ENCODE data around the gene RMND5A. TPM values are rescaled to one million over a fixed set of nuclear protein-coding genes. Genes with fewer than 3 reads are reported as not detected.
A peak's percentile ranks its signal among the peaks of the same experiment; 100 is the strongest.

Gene RMND5A
- total and polyA plus RNA-seq, 7 experiments from 2014 or later = 13.0 to 42.5 (median 28.9) TPM

GRCh38 chr2:86815611-86816010, 95.5 kb downstream of the RMND5A start:
- Histone ChIP-seq H3K27ac (ENCODE audit: low read depth, low read length) (no peak overlapping the region), H3K4me3 (ENCODE audit: low read length) (no peak overlapping the region), H3K9me3 (ENCODE audit: control insufficient read depth in 2 of 3, low read length in 3 of 3) (no peaks in the 10 kb centered on the region), H3K27me3 (ENCODE audit: control insufficient read depth in 2 of 2, insufficient read depth in 2 of 2, low read length in 2 of 2) (no peaks in the 10 kb centered on the region), H3K36me3 (ENCODE audit: control insufficient read depth in 2 of 3, insufficient read depth in 3 of 3, low read length in 3 of 3) (no peaks in the 10 kb centered on the region), H3K4me1 (ENCODE audit: control insufficient read depth in 2 of 2, insufficient read depth in 2 of 2, low read length in 2 of 2) (peaks cover 0 to 67% of the 10 kb centered on the region in 2 donors)
- Mint-ChIP-seq H3K27me3 (peaks cover 17 to 34% (median 27%) of the 10 kb centered on the region in 5 donors), H3K27ac (peak overlapping the region in 1 of 9 donors; percentile 72), H3K4me1 (peaks cover 0 to 8% (median 6%) of the 10 kb centered on the region in 7 donors), H3K36me3 (no peaks in the 10 kb centered on the region), H3K4me3 (no peak overlapping the region), H3K9me3 (no peaks in the 10 kb centered on the region)
- ChIA-PET POLR2A (no interaction called here), CTCF (interaction anchor here (1.0 kb wide), 1 partner anchor 17 kb away, joined by 3 read pairs; no protein-coding TSS in a partner anchor)
- intact Hi-C loops (cut with micrococcal nuclease) = no loop called here
- DNase-seq (no peak), ATAC-seq (no peak)

GRCh38 chr2:86818114-86818801, 98.2 kb downstream of the RMND5A start:
- Histone ChIP-seq H3K27ac (ENCODE audit: low read depth, low read length) (no peak overlapping the region), H3K27me3 (ENCODE audit: control insufficient read depth in 2 of 2, insufficient read depth in 2 of 2, low read length in 2 of 2) (no peaks in the 10 kb centered on the region), H3K4me3 (ENCODE audit: low read length) (no peak overlapping the region), H3K36me3 (ENCODE audit: control insufficient read depth in 2 of 3, insufficient read depth in 3 of 3, low read length in 3 of 3) (no peaks in the 10 kb centered on the region), H3K9me3 (ENCODE audit: control insufficient read depth in 2 of 3, low read length in 3 of 3) (no peaks in the 10 kb centered on the region), H3K4me1 (ENCODE audit: control insufficient read depth in 2 of 2, insufficient read depth in 2 of 2, low read length in 2 of 2) (peaks cover 0 to 63% of the 10 kb centered on the region in 2 donors)
- ATAC-seq (no peak), DNase-seq (no peak)
- no peaks in the 10 kb centered on the region for H3K36me3 Mint-ChIP-seq
- intact Hi-C loops (cut with micrococcal nuclease) = no loop called here
- H3K27me3 Mint-ChIP-seq = peaks cover 0 to 16% (median 10%) of the 10 kb centered on the region in 5 donors
- POLR2A ChIA-PET = no interaction called here
- CTCF ChIA-PET = no interaction called here
- H3K27ac Mint-ChIP-seq = no peak overlapping the region
- H3K9me3 Mint-ChIP-seq = peaks cover 0 to 14% (median 5%) of the 10 kb centered on the region in 11 donors
- no peak overlapping the region for H3K4me3 Mint-ChIP-seq
- peaks cover 0 to 8% (median 6%) of the 10 kb centered on the region in 7 donors for H3K4me1 Mint-ChIP-seq

- Mint-ChIP-seq H3K36me3 (peaks cover 0 to 4% (median 0%) of the 10 kb centered on the region in 5 donors), H3K4me1 (peaks cover 0 to 12% (median 6%) of the 10 kb centered on the region in 7 donors), H3K4me3 (no peak overlapping the region), H3K27ac (no peak overlapping the region), H3K27me3 (peaks cover 0 to 16% (median 10%) of the 10 kb centered on the region in 5 donors), H3K9me3 (peaks cover 0 to 14% (median 5%) of the 10 kb centered on the region in 11 donors)
- Histone ChIP-seq H3K4me1 (ENCODE audit: control insufficient read depth in 2 of 2, insufficient read depth in 2 of 2, low read length in 2 of 2) (peaks cover 0 to 60% of the 10 kb centered on the region in 2 donors), H3K4me3 (ENCODE audit: low read length) (no peak overlapping the region), H3K27me3 (ENCODE audit: control insufficient read depth in 2 of 2, insufficient read depth in 2 of 2, low read length in 2 of 2) (no peaks in the 10 kb centered on the region), H3K9me3 (ENCODE audit: control insufficient read depth in 2 of 3, low read length in 3 of 3) (no peaks in the 10 kb centered on the region), H3K36me3 (ENCODE audit: control insufficient read depth in 2 of 3, insufficient read depth in 3 of 3, low read length in 3 of 3) (no peaks in the 10 kb centered on the region), H3K27ac (ENCODE audit: low read depth, low read length) (no peak overlapping the region)
- no peak for ATAC-seq
- DNase-seq = no peak
- ChIA-PET CTCF (interaction anchor here (0.6 kb wide), 1 partner anchor 31 kb away, joined by 3 read pairs; no protein-coding TSS in a partner anchor), POLR2A (no interaction called here)
- intact Hi-C loops (cut with micrococcal nuclease) = no loop called here
Observed at GRCh38 chr2:86818957-86819356, 98.9 kb downstream of the RMND5A start.

GRCh38 chr2:86821306-86821705, 101.2 kb downstream of the RMND5A start:
- no peak overlapping the region for H3K27ac ChIP-seq (ENCODE audit: low read depth, low read length)
- ChIA-PET CTCF (no interaction called here), POLR2A (no interaction called here)
- no peaks in the 10 kb centered on the region for H3K36me3 ChIP-seq (ENCODE audit: control insufficient read depth in 2 of 3, insufficient read depth in 3 of 3, low read length in 3 of 3)
- H3K27me3 ChIP-seq (ENCODE audit: control insufficient read depth in 2 of 2, insufficient read depth in 2 of 2, low read length in 2 of 2) = no peaks in the 10 kb centered on the region
- peaks cover 0 to 4% (median 0%) of the 10 kb centered on the region in 5 donors for H3K36me3 Mint-ChIP-seq
- H3K27me3 Mint-ChIP-seq = peaks cover 4 to 16% (median 6%) of the 10 kb centered on the region in 5 donors
- H3K9me3 ChIP-seq (ENCODE audit: control insufficient read depth in 2 of 3, low read length in 3 of 3) = no peaks in the 10 kb centered on the region
- H3K4me3 Mint-ChIP-seq = no peak overlapping the region
- H3K4me1 ChIP-seq (ENCODE audit: control insufficient read depth in 2 of 2, insufficient read depth in 2 of 2, low read length in 2 of 2) = peaks cover 11 to 54% of the 10 kb centered on the region in 2 donors
- DNase-seq (no peak), ATAC-seq (no peak)
- H3K9me3 Mint-ChIP-seq = peaks cover 0 to 14% (median 5%) of the 10 kb centered on the region in 11 donors
- intact Hi-C loops (cut with micrococcal nuclease) = no loop called here
- H3K4me1 Mint-ChIP-seq = peaks cover 8 to 29% (median 19%) of the 10 kb centered on the region in 7 donors
- no peak overlapping the region for H3K27ac Mint-ChIP-seq
- H3K4me3 ChIP-seq (ENCODE audit: low read length) = peak overlapping the region; percentile 21

GRCh38 chr2:86821842-86822241, 101.8 kb downstream of the RMND5A start:
- H3K9me3 ChIP-seq (ENCODE audit: control insufficient read depth in 2 of 3, low read length in 3 of 3) = no peaks in the 10 kb centered on the region
- H3K4me1 ChIP-seq (ENCODE audit: control insufficient read depth in 2 of 2, insufficient read depth in 2 of 2, low read length in 2 of 2) = peaks cover 15 to 52% of the 10 kb centered on the region in 2 donors
- ChIA-PET CTCF (no interaction called here), POLR2A (no interaction called here)
- H3K4me1 Mint-ChIP-seq = peaks cover 8 to 31% (median 22%) of the 10 kb centered on the region in 7 donors
- no peak for ATAC-seq
- intact Hi-C loops (cut with micrococcal nuclease) = no loop called here
- H3K36me3 ChIP-seq (ENCODE audit: control insufficient read depth in 2 of 3, insufficient read depth in 3 of 3, low read length in 3 of 3) = no peaks in the 10 kb centered on the region
- peak overlapping the region; percentile 21 for H3K4me3 ChIP-seq (ENCODE audit: low read length)
- no peak overlapping the region for H3K27ac ChIP-seq (ENCODE audit: low read depth, low read length)
- peak overlapping the region in 1 of 9 donors; percentile 65 for H3K27ac Mint-ChIP-seq
- no peak overlapping the region for H3K4me3 Mint-ChIP-seq
- peaks cover 0 to 14% (median 5%) of the 10 kb centered on the region in 11 donors for H3K9me3 Mint-ChIP-seq
- no peaks in the 10 kb centered on the region for H3K27me3 ChIP-seq (ENCODE audit: control insufficient read depth in 2 of 2, insufficient read depth in 2 of 2, low read length in 2 of 2)
- peaks cover 4 to 16% (median 6%) of the 10 kb centered on the region in 5 donors for H3K27me3 Mint-ChIP-seq
- no peak for DNase-seq
- H3K36me3 Mint-ChIP-seq = peaks cover 0 to 4% (median 0%) of the 10 kb centered on the region in 5 donors

GRCh38 chr2:86822668-86823345, 102.7 kb downstream of the RMND5A start:
- no peak overlapping the region for H3K27ac ChIP-seq (ENCODE audit: low read depth, low read length)
- ChIA-PET POLR2A (no interaction called here), CTCF (interaction anchor here (0.6 kb wide), 1 partner anchor 214 kb away, joined by 3 read pairs; no protein-coding TSS in a partner anchor)
- H3K27ac Mint-ChIP-seq = no peak overlapping the region
- H3K4me3 ChIP-seq (ENCODE audit: low read length) = peak overlapping the region; percentile 26
- peaks cover 0 to 4% (median 0%) of the 10 kb centered on the region in 5 donors for H3K36me3 Mint-ChIP-seq
- no peak for ATAC-seq
- H3K4me1 Mint-ChIP-seq = peaks cover 11 to 41% (median 27%) of the 10 kb centered on the region in 7 donors
- no peaks in the 10 kb centered on the region for H3K27me3 ChIP-seq (ENCODE audit: control insufficient read depth in 2 of 2, insufficient read depth in 2 of 2, low read length in 2 of 2)
- H3K9me3 Mint-ChIP-seq = peaks cover 0 to 14% (median 5%) of the 10 kb centered on the region in 11 donors
- peaks cover 4 to 14% (median 7%) of the 10 kb centered on the region in 5 donors for H3K27me3 Mint-ChIP-seq
- no peak overlapping the region for H3K4me3 Mint-ChIP-seq
- H3K9me3 ChIP-seq (ENCODE audit: control insufficient read depth in 2 of 3, low read length in 3 of 3) = no peaks in the 10 kb centered on the region
- peaks cover 15 to 62% of the 10 kb centered on the region in 2 donors for H3K4me1 ChIP-seq (ENCODE audit: control insufficient read depth in 2 of 2, insufficient read depth in 2 of 2, low read length in 2 of 2)
- H3K36me3 ChIP-seq (ENCODE audit: control insufficient read depth in 2 of 3, insufficient read depth in 3 of 3, low read length in 3 of 3) = no peaks in the 10 kb centered on the region
- no peak for DNase-seq
- intact Hi-C loops (cut with micrococcal nuclease) = no loop called here
